Measurements from ENCODE around the gene PABPN1L. TPM values are rescaled to one million over a fixed set of nuclear protein-coding genes. Genes with fewer than 3 reads are reported as not detected.
A peak's percentile ranks its signal among the peaks of the same experiment; 100 is the strongest.
"Not testable (repeated sequence)": the region's sequence is repeated elsewhere in the genome, so short reads cannot be mapped to it uniquely, and the experiment has no call there.

The PABPN1L gene
- polyA plus RNA-seq, 1 donor = 0.12 TPM

DNA sequence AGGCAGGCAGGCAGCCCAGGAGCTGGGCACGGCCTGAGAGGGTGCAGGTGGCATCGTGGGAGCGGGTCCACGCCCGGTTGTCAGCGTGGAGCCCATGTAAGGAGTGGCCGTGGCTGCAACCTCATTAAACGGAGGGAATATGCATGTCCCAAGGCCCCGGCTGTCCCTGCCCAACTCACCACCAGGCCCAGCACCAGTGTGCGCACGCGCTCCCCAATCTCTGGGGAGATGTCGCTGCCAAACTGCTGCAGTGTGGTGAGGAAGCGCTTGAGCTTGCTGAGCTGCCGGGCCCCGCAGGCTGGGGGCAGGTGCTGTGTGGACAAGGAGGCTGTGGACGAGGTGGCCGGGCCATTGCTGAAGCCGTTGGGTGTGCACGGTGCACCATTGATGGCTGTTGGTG is 25.6 kb upstream of the PABPN1L start:
- DNase-seq = no peak
- no peaks in the 10 kb centered on the region for H3K4me1 ChIP-seq (ENCODE audit: control insufficient read depth, insufficient read depth, low read length)
- no peak overlapping the region for H3K4me3 ChIP-seq (ENCODE audit: low read length)
- peaks cover 23% of the 10 kb centered on the region for H3K9me3 ChIP-seq (ENCODE audit: control insufficient read depth, low read depth, low read length)
- WGBS (ENCODE audit: insufficient coverage, low lambda C conversion rate) = no CpG with 5 or more reads among the region's 20 CpGs
- no peaks in the 10 kb centered on the region for H3K27me3 ChIP-seq (ENCODE audit: control insufficient read depth, insufficient read depth, low read length)
- no peak overlapping the region for H3K27ac ChIP-seq (ENCODE audit: low read length)
- peaks cover 3% of the 10 kb centered on the region for H3K36me3 ChIP-seq (ENCODE audit: control insufficient read depth, insufficient read depth, low read length)

- Histone ChIP-seq H3K9me3 (ENCODE audit: control insufficient read depth, low read depth, low read length) (peaks cover 27% of the 10 kb centered on the region), H3K36me3 (ENCODE audit: control insufficient read depth, insufficient read depth, low read length) (peaks cover 3% of the 10 kb centered on the region), H3K27me3 (ENCODE audit: control insufficient read depth, insufficient read depth, low read length) (no peaks in the 10 kb centered on the region), H3K4me3 (ENCODE audit: low read length) (no peak overlapping the region), H3K27ac (ENCODE audit: low read length) (no peak overlapping the region), H3K4me1 (ENCODE audit: control insufficient read depth, insufficient read depth, low read length) (no peaks in the 10 kb centered on the region)
- DNase-seq = no peak
- no CpG with 5 or more reads among the region's 16 CpGs for WGBS (ENCODE audit: insufficient coverage, low lambda C conversion rate)
These were observed 24.6 kb upstream of the PABPN1L start for GRCh38 chr16:88891083-88891482.

GRCh38 chr16:88889702-88890352 is 23.4 kb upstream of the PABPN1L start:
- DNase-seq; H3K27ac ChIP-seq (ENCODE audit: low read length); H3K36me3 ChIP-seq (ENCODE audit: control insufficient read depth, insufficient read depth, low read length); H3K27me3 ChIP-seq (ENCODE audit: control insufficient read depth, insufficient read depth, low read length); H3K4me1 ChIP-seq (ENCODE audit: control insufficient read depth, insufficient read depth, low read length); H3K4me3 ChIP-seq (ENCODE audit: low read length): not testable (repeated sequence)
- peaks cover 27% of the 10 kb centered on the region for H3K9me3 ChIP-seq (ENCODE audit: control insufficient read depth, low read depth, low read length)
- no CpG with 5 or more reads among the region's 48 CpGs for WGBS (ENCODE audit: insufficient coverage, low lambda C conversion rate)

DNA sequence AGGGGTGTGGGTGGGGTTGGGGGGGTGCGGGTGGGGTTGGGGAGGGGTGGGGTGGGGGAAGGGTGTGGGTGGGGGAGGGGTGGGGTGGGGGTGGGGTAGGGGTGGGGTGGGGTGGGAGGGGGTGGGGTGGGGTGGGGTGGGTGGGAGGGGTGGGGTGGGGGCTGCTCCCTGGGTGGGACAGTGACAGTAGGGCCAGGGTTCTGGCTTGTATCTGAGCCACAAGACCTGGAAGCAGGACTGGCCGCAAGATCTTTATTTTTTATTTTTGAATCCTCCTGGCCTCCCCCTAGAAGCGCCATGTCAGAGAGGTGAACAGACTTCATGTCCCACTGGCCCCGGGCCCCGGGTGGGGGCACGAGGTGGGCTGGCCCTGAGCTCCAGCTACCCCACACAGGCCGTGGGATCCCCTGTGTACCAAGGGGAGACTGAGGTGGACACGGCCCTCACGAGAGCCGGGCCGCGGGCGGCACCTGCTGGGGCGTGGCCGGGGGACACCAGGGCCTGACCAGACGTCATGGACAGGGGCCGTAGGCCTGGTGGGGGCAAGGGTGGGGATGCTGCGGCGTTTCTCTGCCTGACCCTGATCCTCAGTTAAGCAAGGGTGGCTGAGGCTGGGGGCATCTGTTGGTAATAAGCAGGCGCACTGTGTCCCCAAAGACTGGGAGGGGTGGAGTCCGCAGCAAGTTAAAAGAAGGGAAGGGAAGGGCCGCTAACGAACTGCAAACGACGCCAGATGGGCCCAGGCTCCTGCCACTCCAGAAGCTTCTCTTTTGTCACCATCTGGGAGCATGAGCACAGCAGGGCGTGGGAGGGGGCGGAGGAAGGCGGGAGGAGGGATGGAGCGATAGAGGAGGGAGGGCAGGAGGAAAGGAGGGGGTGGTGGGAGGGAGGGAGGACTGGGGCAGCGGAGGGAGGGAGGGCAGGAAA is 22.3 kb upstream of the PABPN1L start:
- Histone ChIP-seq H3K9me3 (ENCODE audit: control insufficient read depth, low read depth, low read length) (peaks cover 27% of the 10 kb centered on the region), H3K36me3 (ENCODE audit: control insufficient read depth, insufficient read depth, low read length) (peaks cover 3% of the 10 kb centered on the region), H3K4me3 (ENCODE audit: low read length) (no peak overlapping the region), H3K4me1 (ENCODE audit: control insufficient read depth, insufficient read depth, low read length) (no peaks in the 10 kb centered on the region), H3K27me3 (ENCODE audit: control insufficient read depth, insufficient read depth, low read length) (no peaks in the 10 kb centered on the region), H3K27ac (ENCODE audit: low read length) (no peak overlapping the region)
- WGBS (ENCODE audit: insufficient coverage, low lambda C conversion rate) = no CpG with 5 or more reads among the region's 30 CpGs
- no peak for DNase-seq

- no peaks in the 10 kb centered on the region for H3K4me1 ChIP-seq (ENCODE audit: control insufficient read depth, insufficient read depth, low read length)
- no peak overlapping the region for H3K27ac ChIP-seq (ENCODE audit: low read length)
- H3K36me3 ChIP-seq (ENCODE audit: control insufficient read depth, insufficient read depth, low read length) = peaks cover 3% of the 10 kb centered on the region
- no peaks in the 10 kb centered on the region for H3K27me3 ChIP-seq (ENCODE audit: control insufficient read depth, insufficient read depth, low read length)
- no peak overlapping the region for H3K4me3 ChIP-seq (ENCODE audit: low read length)
- no CpG with 5 or more reads among the region's 14 CpGs for WGBS (ENCODE audit: insufficient coverage, low lambda C conversion rate)
- DNase-seq = no peak
- H3K9me3 ChIP-seq (ENCODE audit: control insufficient read depth, low read depth, low read length) = peaks cover 27% of the 10 kb centered on the region
These were observed 21.6 kb upstream of the PABPN1L start for GRCh38 chr16:88888057-88888456.

DNA sequence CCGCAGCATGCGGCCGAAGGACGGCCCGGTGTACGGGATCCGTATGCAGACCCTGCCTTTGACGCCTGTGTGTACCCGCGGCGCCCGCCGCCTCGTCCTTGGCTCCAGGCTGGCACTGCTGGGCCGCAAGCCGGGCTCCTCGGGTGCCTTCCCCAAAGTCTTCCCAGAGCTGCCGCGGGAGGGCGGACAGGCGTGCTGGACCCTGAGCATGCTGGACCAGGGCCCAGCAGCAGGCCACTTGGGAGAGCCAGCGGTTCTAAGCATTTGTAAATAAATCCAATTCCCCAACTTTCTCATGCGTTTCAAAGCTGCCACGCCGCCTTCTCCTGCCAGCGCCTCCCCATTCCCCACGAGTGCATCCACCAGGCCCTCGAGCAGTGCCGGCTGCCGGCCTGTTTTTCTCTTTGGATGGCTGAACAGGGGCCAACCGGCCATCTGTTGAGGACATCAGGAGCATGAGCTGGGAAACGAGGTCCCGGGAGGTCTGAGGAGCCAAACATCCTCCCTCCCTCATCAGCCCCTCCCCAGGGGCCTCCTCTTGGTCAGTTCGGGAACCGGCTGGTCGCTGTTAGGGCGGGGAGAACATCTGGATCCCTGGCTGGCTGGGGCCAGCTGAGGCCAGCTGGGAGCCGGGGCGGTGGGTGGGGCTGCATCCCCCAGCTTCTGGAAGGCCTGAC is 20.5 kb upstream of the PABPN1L start:
- peaks cover 35% of the 10 kb centered on the region for H3K9me3 ChIP-seq (ENCODE audit: control insufficient read depth, low read depth, low read length)
- H3K27me3 ChIP-seq (ENCODE audit: control insufficient read depth, insufficient read depth, low read length) = no peaks in the 10 kb centered on the region
- no CpG with 5 or more reads among the region's 39 CpGs for WGBS (ENCODE audit: insufficient coverage, low lambda C conversion rate)
- DNase-seq = peak; percentile 43 to 50
- no peak overlapping the region for H3K4me3 ChIP-seq (ENCODE audit: low read length)
- no peak overlapping the region for H3K27ac ChIP-seq (ENCODE audit: low read length)
- peaks cover 3% of the 10 kb centered on the region for H3K36me3 ChIP-seq (ENCODE audit: control insufficient read depth, insufficient read depth, low read length)
- no peaks in the 10 kb centered on the region for H3K4me1 ChIP-seq (ENCODE audit: control insufficient read depth, insufficient read depth, low read length)

DNA sequence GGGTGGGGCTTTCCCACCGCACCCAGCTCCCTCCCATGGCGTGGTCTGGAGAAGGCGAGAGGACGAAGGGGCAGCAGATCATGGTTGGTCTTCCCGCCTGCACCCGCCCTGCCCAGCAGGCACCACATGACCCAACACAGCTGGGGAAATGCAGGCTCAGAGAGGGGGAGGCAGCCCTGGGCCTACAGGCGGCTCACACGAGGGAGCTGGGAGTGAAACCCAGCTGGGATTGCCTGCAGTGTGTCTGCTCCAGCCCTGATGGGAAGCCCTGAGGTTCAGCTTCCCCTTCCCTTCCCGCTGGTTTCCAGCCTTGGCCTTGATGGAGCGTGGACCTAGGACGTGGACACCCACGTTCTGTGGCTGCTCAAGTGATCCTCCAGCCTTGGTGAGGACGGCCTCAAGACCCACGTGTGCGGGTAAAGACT is 20.0 kb upstream of the PABPN1L start:
- Histone ChIP-seq H3K27me3 (ENCODE audit: control insufficient read depth, insufficient read depth, low read length) (peaks cover 3% of the 10 kb centered on the region), H3K36me3 (ENCODE audit: control insufficient read depth, insufficient read depth, low read length) (peaks cover 3% of the 10 kb centered on the region), H3K27ac (ENCODE audit: low read length) (no peak overlapping the region), H3K9me3 (ENCODE audit: control insufficient read depth, low read depth, low read length) (peaks cover 35% of the 10 kb centered on the region), H3K4me1 (ENCODE audit: control insufficient read depth, insufficient read depth, low read length) (peaks cover 4% of the 10 kb centered on the region), H3K4me3 (ENCODE audit: low read length) (no peak overlapping the region)
- no peak for DNase-seq
- no CpG with 5 or more reads among the region's 15 CpGs for WGBS (ENCODE audit: insufficient coverage, low lambda C conversion rate)

- no CpG with 5 or more reads among the region's 28 CpGs for WGBS (ENCODE audit: insufficient coverage, low lambda C conversion rate)
- Histone ChIP-seq H3K36me3 (ENCODE audit: control insufficient read depth, insufficient read depth, low read length) (peaks cover 3% of the 10 kb centered on the region), H3K27me3 (ENCODE audit: control insufficient read depth, insufficient read depth, low read length) (peaks cover 10% of the 10 kb centered on the region), H3K27ac (ENCODE audit: low read length) (no peak overlapping the region), H3K4me1 (ENCODE audit: control insufficient read depth, insufficient read depth, low read length) (peaks cover 8% of the 10 kb centered on the region), H3K4me3 (ENCODE audit: low read length) (no peak overlapping the region), H3K9me3 (ENCODE audit: control insufficient read depth, low read depth, low read length) (peaks cover 31% of the 10 kb centered on the region)
- no peak for DNase-seq
These were observed 19.3 kb upstream of the PABPN1L start for GRCh38 chr16:88885693-88886280.

DNA sequence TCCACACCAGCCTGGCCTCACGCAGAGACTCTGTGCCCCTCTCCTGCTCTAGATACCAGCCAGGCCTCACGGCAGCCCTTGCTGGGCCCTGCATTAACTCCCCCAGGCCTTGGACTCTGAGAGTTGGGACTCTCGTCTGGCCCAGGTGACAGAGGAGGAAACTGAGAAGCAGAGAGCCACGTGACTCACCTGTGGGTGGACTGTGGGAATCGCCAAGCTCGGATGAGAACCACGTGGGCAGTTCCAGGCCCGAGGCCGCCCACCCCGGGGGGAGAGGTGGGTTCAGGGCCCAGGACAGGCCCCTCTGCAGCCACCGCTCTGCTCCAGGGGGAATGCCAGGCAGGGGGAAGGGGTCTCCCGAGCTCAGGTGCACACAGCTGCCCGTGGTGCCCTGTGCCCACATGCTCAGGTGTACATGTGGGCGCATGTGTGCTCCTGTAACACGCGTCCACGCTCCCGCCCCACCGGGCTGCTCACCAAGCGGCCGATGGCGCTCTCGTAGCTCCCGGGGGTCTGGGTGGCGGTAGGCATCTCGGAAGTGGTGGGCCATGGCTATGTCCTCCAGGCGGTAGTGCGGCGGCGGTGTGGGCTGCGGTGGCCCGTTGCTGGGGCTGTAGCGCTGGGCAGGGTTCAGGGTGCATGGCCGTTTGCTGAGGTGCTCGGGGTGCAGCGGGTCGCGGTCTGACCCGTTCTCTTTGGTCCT is 18.3 kb upstream of the PABPN1L start:
- WGBS (ENCODE audit: insufficient coverage, low lambda C conversion rate) = no CpG with 5 or more reads among the region's 39 CpGs

More for the DNA sequence above, 18.3 kb upstream of the PABPN1L start:
- Histone ChIP-seq H3K27ac (ENCODE audit: low read length) (no peak overlapping the region), H3K4me1 (ENCODE audit: control insufficient read depth, insufficient read depth, low read length) (peaks cover 17% of the 10 kb centered on the region), H3K27me3 (ENCODE audit: control insufficient read depth, insufficient read depth, low read length) (peaks cover 14% of the 10 kb centered on the region), H3K4me3 (ENCODE audit: low read length) (no peak overlapping the region), H3K9me3 (ENCODE audit: control insufficient read depth, low read depth, low read length) (peaks cover 23% of the 10 kb centered on the region), H3K36me3 (ENCODE audit: control insufficient read depth, insufficient read depth, low read length) (no peaks in the 10 kb centered on the region)
- no peak for DNase-seq

Data from large intestine (tissue), 3 donors.